ENCODE measurements around the gene ESYT1.

ESYT1 gene

DNA sequence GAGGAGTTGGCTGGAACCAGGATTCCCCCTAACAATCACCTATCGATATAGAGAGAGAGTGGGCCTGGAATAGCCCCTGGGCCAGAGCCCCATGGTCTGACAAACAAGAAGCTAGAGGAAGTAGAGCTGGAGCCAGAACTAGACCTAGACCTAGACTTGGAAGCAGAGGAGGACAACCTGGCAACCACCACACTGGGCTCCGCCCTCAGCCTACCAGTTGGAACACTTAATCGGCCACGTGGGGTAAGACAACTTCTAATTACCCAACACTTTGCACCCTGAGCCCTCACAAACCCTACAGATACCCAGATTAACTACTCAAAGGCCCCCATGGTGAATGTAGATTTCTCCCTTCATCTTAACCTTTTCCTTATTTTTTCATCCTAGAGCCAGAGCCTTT, 28.3 kb upstream of the ESYT1 start:
- 82% methylated on average over 4 of the region's 4 CpGs for WGBS
- Histone ChIP-seq H4K8ac (ENCODE audit: low read length) (no peak overlapping the region), H3K18ac (ENCODE audit: low read depth in 1 of 2, low read length in 2 of 2) (no peak overlapping the region), H3K4ac (ENCODE audit: low read depth in 1 of 2, low read length in 2 of 2) (no peak overlapping the region), H3K4me3 (ENCODE audit: insufficient read depth in 1 of 2, low read depth in 1 of 2, low read length in 2 of 2) (no peak overlapping the region), H3K27ac (ENCODE audit: low read length, poor library complexity, severe bottlenecking) (no peak overlapping the region), H3K27me3 (ENCODE audit: control insufficient read depth in 1 of 2, insufficient read depth in 1 of 2, low read length in 2 of 2) (peaks cover 21 to 29% of the 10 kb centered on the region in 2 experiments), H2BK15ac (ENCODE audit: low read depth, poor library complexity, severe bottlenecking) (no peak overlapping the region), H3K36me3 (ENCODE audit: control insufficient read depth in 1 of 2, insufficient read depth in 2 of 2, low read depth in 1 of 2, low read length in 2 of 2) (peaks cover 0 to 5% of the 10 kb centered on the region in 2 experiments), H2BK5ac (ENCODE audit: low read depth, low read length, poor library complexity, severe bottlenecking) (no peak overlapping the region), H3K4me1 (ENCODE audit: control insufficient read depth, insufficient read depth, low read depth, low read length) (no peaks in the 10 kb centered on the region), H3K23ac (ENCODE audit: low read length in 2 of 2) (no peak overlapping the region), H3K4me2 (ENCODE audit: low read length, poor library complexity, severe bottlenecking) (no peak overlapping the region), H2BK12ac (ENCODE audit: low read length in 2 of 2) (no peak overlapping the region), H2BK120ac (ENCODE audit: low read depth, low read length) (no peak overlapping the region), H2AK5ac (ENCODE audit: low read length, severe bottlenecking) (no peak overlapping the region), H3K14ac (ENCODE audit: low read length in 2 of 2) (no peak overlapping the region), H3K9ac (ENCODE audit: low read length) (no peak overlapping the region), H3K9me3 (ENCODE audit: control insufficient read depth, low read length) (no peaks in the 10 kb centered on the region), H3K79me1 (replicated peaks; ENCODE audit: low read length, poor library complexity, severe bottlenecking) (no peaks in the 10 kb centered on the region), H2AFZ (ENCODE audit: low read depth, low read length) (no peak overlapping the region), H4K91ac (ENCODE audit: low read length) (no peak overlapping the region)
- DNase-seq, result no peak

DNA sequence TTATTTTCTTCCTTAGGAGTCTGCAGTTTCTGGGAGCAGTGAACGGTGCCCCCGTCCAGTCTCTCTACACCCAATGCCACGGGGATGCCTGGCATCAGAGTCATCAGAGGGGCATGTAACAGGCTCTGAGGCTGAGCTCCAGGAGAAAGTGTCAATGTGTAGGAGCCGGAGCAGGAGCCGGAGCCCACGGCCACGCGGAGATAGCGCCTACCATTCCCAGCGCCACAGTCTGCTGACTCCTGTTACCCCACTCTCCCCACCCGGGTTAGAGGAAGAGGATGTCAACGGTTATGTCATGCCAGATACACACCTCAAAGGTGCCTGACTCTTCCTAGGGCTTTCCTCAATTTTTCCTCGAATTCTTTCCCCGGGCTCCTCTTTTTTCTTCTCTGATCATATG, 27.0 kb upstream of the ESYT1 start:
- H3K27ac ChIP-seq (ENCODE audit: low read length, poor library complexity, severe bottlenecking), result no peak overlapping the region
- DNase-seq, result no peak
- H2BK5ac ChIP-seq (ENCODE audit: low read depth, low read length, poor library complexity, severe bottlenecking), result no peak overlapping the region
- H2BK12ac ChIP-seq (ENCODE audit: low read length in 2 of 2), result no peak overlapping the region
- H3K79me1 ChIP-seq (replicated peaks; ENCODE audit: low read length, poor library complexity, severe bottlenecking), result no peaks in the 10 kb centered on the region
- WGBS, result 93% methylated on average over 14 of the region's 14 CpGs
- H3K9ac ChIP-seq (ENCODE audit: low read length), result no peak overlapping the region
- no peak overlapping the region for H3K4me3 ChIP-seq (ENCODE audit: insufficient read depth in 1 of 2, low read depth in 1 of 2, low read length in 2 of 2)
- H2BK120ac ChIP-seq (ENCODE audit: low read depth, low read length), result no peak overlapping the region
- H3K23ac ChIP-seq (ENCODE audit: low read length in 2 of 2), result no peak overlapping the region
- no peak overlapping the region for H3K4ac ChIP-seq (ENCODE audit: low read depth in 1 of 2, low read length in 2 of 2)
- no peak overlapping the region for H2AFZ ChIP-seq (ENCODE audit: low read depth, low read length)
- H2BK15ac ChIP-seq (ENCODE audit: low read depth, poor library complexity, severe bottlenecking), result no peak overlapping the region
- H3K14ac ChIP-seq (ENCODE audit: low read length in 2 of 2), result no peak overlapping the region
- peaks cover 0 to 5% of the 10 kb centered on the region in 2 experiments for H3K36me3 ChIP-seq (ENCODE audit: control insufficient read depth in 1 of 2, insufficient read depth in 2 of 2, low read depth in 1 of 2, low read length in 2 of 2)
- no peak overlapping the region for H4K91ac ChIP-seq (ENCODE audit: low read length)
- no peak overlapping the region for H3K18ac ChIP-seq (ENCODE audit: low read depth in 1 of 2, low read length in 2 of 2)
- no peak overlapping the region for H4K8ac ChIP-seq (ENCODE audit: low read length)
- no peak overlapping the region for H3K4me2 ChIP-seq (ENCODE audit: low read length, poor library complexity, severe bottlenecking)
- H2AK5ac ChIP-seq (ENCODE audit: low read length, severe bottlenecking), result no peak overlapping the region
- no peaks in the 10 kb centered on the region for H3K9me3 ChIP-seq (ENCODE audit: control insufficient read depth, low read length)
- H3K4me1 ChIP-seq (ENCODE audit: control insufficient read depth, insufficient read depth, low read depth, low read length), result no peaks in the 10 kb centered on the region
- H3K27me3 ChIP-seq (ENCODE audit: control insufficient read depth in 1 of 2, insufficient read depth in 1 of 2, low read length in 2 of 2), result peaks cover 12 to 16% of the 10 kb centered on the region in 2 experiments

DNA sequence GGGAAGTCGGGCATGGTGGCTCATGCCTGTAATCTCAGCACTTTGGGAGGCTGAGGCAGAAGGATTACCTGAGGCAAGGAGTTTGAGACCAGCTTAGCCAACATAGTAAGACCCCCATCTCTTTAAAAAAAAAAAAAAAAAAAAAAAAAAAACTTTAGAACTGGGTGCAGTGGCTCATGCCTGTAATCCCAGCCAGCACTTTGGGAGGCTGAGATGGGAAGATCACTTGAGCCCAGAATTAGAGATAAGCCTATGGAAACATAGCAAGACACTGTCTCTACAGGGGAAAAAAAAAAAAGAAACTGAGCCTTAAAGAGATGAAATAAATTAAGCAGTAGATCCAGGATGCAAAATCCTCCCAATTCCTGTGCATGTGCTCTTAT, 25.4 kb upstream of the ESYT1 start:
- Histone ChIP-seq H3K79me1 (replicated peaks; ENCODE audit: low read length, poor library complexity, severe bottlenecking) (peaks cover 2% of the 10 kb centered on the region), H3K9me3 (ENCODE audit: control insufficient read depth, low read length) (no peaks in the 10 kb centered on the region), H3K4me1 (ENCODE audit: control insufficient read depth, insufficient read depth, low read depth, low read length) (no peaks in the 10 kb centered on the region), H3K4me2 (ENCODE audit: low read length, poor library complexity, severe bottlenecking) (no peak overlapping the region), H2AK5ac (ENCODE audit: low read length, severe bottlenecking) (no peak overlapping the region), H3K9ac (ENCODE audit: low read length) (peak overlapping the region; percentile 97), H3K14ac (ENCODE audit: low read length in 2 of 2) (no peak overlapping the region), H3K18ac (ENCODE audit: low read depth in 1 of 2, low read length in 2 of 2) (no peak overlapping the region), H2BK12ac (ENCODE audit: low read length in 2 of 2) (no peak overlapping the region), H3K4me3 (ENCODE audit: insufficient read depth in 1 of 2, low read depth in 1 of 2, low read length in 2 of 2) (no peak overlapping the region), H3K4ac (ENCODE audit: low read depth in 1 of 2, low read length in 2 of 2) (no peak overlapping the region), H4K91ac (ENCODE audit: low read length) (no peak overlapping the region), H2BK5ac (ENCODE audit: low read depth, low read length, poor library complexity, severe bottlenecking) (no peak overlapping the region), H2BK15ac (ENCODE audit: low read depth, poor library complexity, severe bottlenecking) (no peak overlapping the region), H3K23ac (ENCODE audit: low read length in 2 of 2) (no peak overlapping the region), H4K8ac (ENCODE audit: low read length) (no peak overlapping the region), H3K27me3 (ENCODE audit: control insufficient read depth in 1 of 2, insufficient read depth in 1 of 2, low read length in 2 of 2) (peaks cover 0 to 3% of the 10 kb centered on the region in 2 experiments), H3K36me3 (ENCODE audit: control insufficient read depth in 1 of 2, insufficient read depth in 2 of 2, low read depth in 1 of 2, low read length in 2 of 2) (peaks cover 5 to 11% of the 10 kb centered on the region in 2 experiments), H2BK120ac (ENCODE audit: low read depth, low read length) (no peak overlapping the region), H2AFZ (ENCODE audit: low read depth, low read length) (no peak overlapping the region), H3K27ac (ENCODE audit: low read length, poor library complexity, severe bottlenecking) (no peak overlapping the region)
- WGBS, result 100% methylated on average over 1 of the region's 1 CpG
- no peak for DNase-seq

DNA sequence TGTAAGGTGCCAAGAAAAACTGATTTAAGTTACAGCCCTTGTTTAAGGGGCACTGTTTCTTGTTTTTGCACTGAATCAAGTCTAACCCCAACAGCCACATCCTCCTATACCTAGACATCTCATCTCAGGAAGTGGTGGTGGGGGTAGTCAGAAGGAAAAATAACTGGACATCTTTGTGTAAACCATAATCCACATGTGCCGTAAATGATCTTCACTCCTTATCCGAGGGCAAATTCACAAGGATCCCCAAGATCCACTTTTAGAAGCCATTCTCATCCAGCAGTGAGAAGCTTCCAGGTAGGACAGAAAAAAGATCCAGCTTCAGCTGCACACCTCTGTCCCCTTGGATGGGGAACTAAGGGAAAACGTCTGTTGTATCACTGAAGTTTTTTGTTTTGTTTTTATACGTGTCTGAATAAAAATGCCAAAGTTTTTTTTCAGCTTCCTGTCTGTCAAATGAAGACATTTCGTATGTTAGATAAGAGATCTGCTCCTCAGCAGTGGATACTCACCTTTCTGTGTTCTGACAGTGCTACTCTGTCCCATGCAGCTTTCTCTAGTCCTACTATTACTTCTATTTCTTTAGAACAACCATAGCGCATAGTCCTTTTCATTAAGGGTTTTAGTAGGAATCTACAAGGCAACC, 24.9 kb upstream of the ESYT1 start:
- peak overlapping the region; percentile 97 for H3K9ac ChIP-seq (ENCODE audit: low read length)
- no peak overlapping the region for H3K4me2 ChIP-seq (ENCODE audit: low read length, poor library complexity, severe bottlenecking)
- no peak overlapping the region for H2BK120ac ChIP-seq (ENCODE audit: low read depth, low read length)
- H2AK5ac ChIP-seq (ENCODE audit: low read length, severe bottlenecking), result peak overlapping the region; percentile 7
- H3K4me1 ChIP-seq (ENCODE audit: control insufficient read depth, insufficient read depth, low read depth, low read length), result no peaks in the 10 kb centered on the region
- no peak overlapping the region for H3K18ac ChIP-seq (ENCODE audit: low read depth in 1 of 2, low read length in 2 of 2)
- no peak overlapping the region for H3K23ac ChIP-seq (ENCODE audit: low read length in 2 of 2)
- no peak for DNase-seq
- peaks cover 9 to 16% of the 10 kb centered on the region in 2 experiments for H3K36me3 ChIP-seq (ENCODE audit: control insufficient read depth in 1 of 2, insufficient read depth in 2 of 2, low read depth in 1 of 2, low read length in 2 of 2)
- H3K14ac ChIP-seq (ENCODE audit: low read length in 2 of 2), result no peak overlapping the region
- H2AFZ ChIP-seq (ENCODE audit: low read depth, low read length), result no peak overlapping the region
- no peak overlapping the region for H3K27ac ChIP-seq (ENCODE audit: low read length, poor library complexity, severe bottlenecking)
- H3K27me3 ChIP-seq (ENCODE audit: control insufficient read depth in 1 of 2, insufficient read depth in 1 of 2, low read length in 2 of 2), result no peaks in the 10 kb centered on the region
- H2BK12ac ChIP-seq (ENCODE audit: low read length in 2 of 2), result no peak overlapping the region
- no peak overlapping the region for H2BK15ac ChIP-seq (ENCODE audit: low read depth, poor library complexity, severe bottlenecking)
- H4K8ac ChIP-seq (ENCODE audit: low read length), result no peak overlapping the region
- H3K79me1 ChIP-seq (replicated peaks; ENCODE audit: low read length, poor library complexity, severe bottlenecking), result peaks cover 4% of the 10 kb centered on the region
- 95% methylated on average over 6 of the region's 6 CpGs for WGBS
- H3K4ac ChIP-seq (ENCODE audit: low read depth in 1 of 2, low read length in 2 of 2), result no peak overlapping the region
- H2BK5ac ChIP-seq (ENCODE audit: low read depth, low read length, poor library complexity, severe bottlenecking), result no peak overlapping the region
- H3K9me3 ChIP-seq (ENCODE audit: control insufficient read depth, low read length), result no peaks in the 10 kb centered on the region
- no peak overlapping the region for H4K91ac ChIP-seq (ENCODE audit: low read length)
- H3K4me3 ChIP-seq (ENCODE audit: insufficient read depth in 1 of 2, low read depth in 1 of 2, low read length in 2 of 2), result peak overlapping the region in 1 of 2 experiments; percentile 98
